GM13976 (cell line): ENCODE data around the gene STEAP3.

ENCODE experiments used
- DNase-seq: peaks from one replicate; pipeline ENCODE4 v3.0.0; 2012; ENCODE audit warnings: low spot score
- in situ Hi-C: fragments of 300-500 bp; cut with MboI; formaldehyde crosslinking; loops from one replicate; pipeline ENCODE4 v1.12.0; 2022; ENCODE audit warnings: low sequenced_read_pairs, mixed read lengths, inconsistent platforms; ENCODE audit not compliant: unreplicated experiment
- TF ChIP-seq, protein P1 (sequence below): IDR thresholded peaks from 2 replicates; pipeline ENCODE4 v1.5.1; 2012; ENCODE audit warnings: borderline replicate concordance, mild to moderate bottlenecking; ENCODE audit not compliant: insufficient read depth; ENCODE audit errors: extremely low read depth, missing control alignments, control extremely low read depth

STEAP3 gene

DNA sequence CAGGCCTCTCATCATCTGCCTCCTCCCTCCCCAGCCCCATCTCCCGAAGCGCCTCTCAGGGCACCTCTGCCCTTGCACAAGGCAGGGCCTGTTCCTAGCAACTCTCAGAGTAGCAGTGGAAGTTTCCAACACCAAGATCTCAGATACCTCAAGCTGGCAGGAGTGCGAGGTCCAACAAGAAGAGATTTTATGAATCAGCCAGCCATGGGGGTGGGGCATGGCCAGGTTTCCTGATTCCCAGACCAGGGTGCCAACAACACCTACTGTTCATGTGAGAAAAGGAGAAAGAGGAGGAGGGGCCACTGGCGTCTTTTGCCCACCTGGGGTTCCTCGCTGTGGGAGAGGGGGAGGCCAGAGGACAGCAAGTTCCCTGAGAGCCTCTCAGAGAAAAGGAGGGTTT, 6.6 kb upstream of the STEAP3 start:
- no peak for DNase-seq
- TF ChIP-seq, protein P1, sequence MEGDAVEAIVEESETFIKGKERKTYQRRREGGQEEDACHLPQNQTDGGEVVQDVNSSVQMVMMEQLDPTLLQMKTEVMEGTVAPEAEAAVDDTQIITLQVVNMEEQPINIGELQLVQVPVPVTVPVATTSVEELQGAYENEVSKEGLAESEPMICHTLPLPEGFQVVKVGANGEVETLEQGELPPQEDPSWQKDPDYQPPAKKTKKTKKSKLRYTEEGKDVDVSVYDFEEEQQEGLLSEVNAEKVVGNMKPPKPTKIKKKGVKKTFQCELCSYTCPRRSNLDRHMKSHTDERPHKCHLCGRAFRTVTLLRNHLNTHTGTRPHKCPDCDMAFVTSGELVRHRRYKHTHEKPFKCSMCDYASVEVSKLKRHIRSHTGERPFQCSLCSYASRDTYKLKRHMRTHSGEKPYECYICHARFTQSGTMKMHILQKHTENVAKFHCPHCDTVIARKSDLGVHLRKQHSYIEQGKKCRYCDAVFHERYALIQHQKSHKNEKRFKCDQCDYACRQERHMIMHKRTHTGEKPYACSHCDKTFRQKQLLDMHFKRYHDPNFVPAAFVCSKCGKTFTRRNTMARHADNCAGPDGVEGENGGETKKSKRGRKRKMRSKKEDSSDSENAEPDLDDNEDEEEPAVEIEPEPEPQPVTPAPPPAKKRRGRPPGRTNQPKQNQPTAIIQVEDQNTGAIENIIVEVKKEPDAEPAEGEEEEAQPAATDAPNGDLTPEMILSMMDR, result no peak
- in situ Hi-C loops, result no loop called here

GRCh38 chr2:119218478-119219064, 5.1 kb upstream of the STEAP3 start:
- no peak for DNase-seq
- in situ Hi-C loops, result no loop called here
- TF ChIP-seq, protein P1, result peak; percentile 19

DNA sequence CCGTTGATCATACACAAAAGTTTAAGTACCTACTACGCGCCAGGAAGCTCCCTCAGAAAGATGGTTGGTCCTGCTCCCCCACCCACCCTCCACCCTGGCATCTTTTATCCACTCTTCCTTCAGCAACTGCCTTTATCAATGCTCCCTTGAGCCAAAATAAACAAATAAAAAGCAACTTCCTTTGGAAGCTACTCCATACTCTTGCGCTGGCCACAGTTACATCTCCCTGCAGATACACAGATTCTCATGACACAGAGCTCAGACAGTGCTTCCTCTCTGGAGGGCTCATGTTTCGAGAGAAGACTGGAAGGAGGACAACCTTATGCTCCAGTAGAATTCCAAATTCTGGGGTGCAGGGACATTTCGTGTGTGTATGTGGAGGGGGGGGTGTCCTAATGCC, 3.8 kb upstream of the STEAP3 start:
- no peak for DNase-seq
- TF ChIP-seq, protein P1, result no peak
- in situ Hi-C loops, result no loop called here

- TF ChIP-seq, protein P1, result no peak
- no peak for DNase-seq
- in situ Hi-C loops, result no loop called here
Observed at GRCh38 chr2:119220720-119221301, 2.8 kb upstream of the STEAP3 start.

- in situ Hi-C loops, result no loop called here
- TF ChIP-seq, protein P1, result no peak
- DNase-seq, result no peak
Observed at GRCh38 chr2:119221609-119222008, 2.0 kb upstream of the STEAP3 start.

DNA sequence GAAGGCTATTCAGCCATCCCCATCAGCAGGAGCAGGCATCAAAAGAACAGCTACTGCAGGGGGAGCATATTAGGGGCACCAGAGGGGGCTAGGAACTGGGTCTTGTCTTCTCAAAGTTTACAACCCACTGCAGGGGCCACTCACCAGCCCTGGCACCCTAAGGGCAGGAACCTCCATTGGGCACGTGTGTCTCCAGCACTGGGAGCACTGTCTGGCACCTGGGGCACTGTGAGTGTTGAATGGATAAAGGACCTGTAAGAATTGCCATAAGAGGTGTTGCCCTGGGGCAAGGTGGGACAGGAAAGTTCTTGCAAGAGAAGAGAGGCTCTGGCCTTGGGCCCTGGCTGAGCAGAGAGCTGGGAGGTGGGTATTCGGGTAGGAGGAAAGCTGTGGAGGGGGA, 1.4 kb upstream of the STEAP3 start:
- DNase-seq, result no peak
- in situ Hi-C loops, result no loop called here
- TF ChIP-seq, protein P1, result no peak
